IPS-11a (cell line): ENCODE data around the gene CCDC142.
A peak's percentile ranks its signal among the peaks of the same experiment; 100 is the strongest.

Experiments used
- H3K4me3 ChIP-seq: one replicate; pipeline ENCODE4 v1.5.1; 2013; ENCODE audit warnings: low read depth, low read length, control low read depth

Gene CCDC142

GRCh38 chr2:74447230-74447999, 35.4 kb downstream of the CCDC142 start:
- H3K4me3 ChIP-seq, result no peak overlapping the region

GRCh38 chr2:74444498-74445318, 38.1 kb downstream of the CCDC142 start:
- no peak overlapping the region for H3K4me3 ChIP-seq

GRCh38 chr2:74442483-74443297, 40.1 kb downstream of the CCDC142 start:
- H3K4me3 ChIP-seq, result peak overlapping the region; percentile 78

GRCh38 chr2:74441690-74442482, 40.9 kb downstream of the CCDC142 start, which contains the start of gene RTKN:
RTKN (minus strand) TSS chr2:74441937; CDS start chr2:74441816, 121 bp downstream.
- H3K4me3 ChIP-seq, result peak within 1 kb of the TSS; percentile 78

DNA sequence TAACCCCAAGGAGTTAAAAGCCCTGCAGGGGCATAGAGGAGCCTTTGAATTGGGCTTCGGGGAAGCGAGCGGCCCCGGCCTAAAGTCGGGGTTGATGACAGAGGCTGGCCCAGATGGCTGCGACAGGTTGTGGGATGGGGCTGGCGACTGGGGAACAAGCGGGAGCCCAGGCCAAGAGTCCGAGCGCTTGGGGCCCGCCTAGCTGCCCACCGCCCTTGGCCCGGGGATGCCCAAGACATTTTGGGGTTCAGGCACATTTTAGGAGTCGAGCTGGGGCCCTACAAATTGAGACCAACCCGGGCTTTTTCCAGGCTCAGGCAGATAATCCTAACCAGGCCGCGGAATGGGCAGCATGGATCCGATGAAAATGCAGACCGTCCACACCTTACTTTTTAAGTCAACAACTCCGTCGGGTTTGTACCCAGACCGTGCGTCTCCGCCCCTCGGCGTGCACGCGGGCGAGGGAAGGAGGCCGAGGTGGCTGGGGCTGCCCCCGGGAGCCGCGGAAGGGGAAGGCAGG, 41.6 kb downstream of the CCDC142 start:
- peak overlapping the region; percentile 78 for H3K4me3 ChIP-seq

- peak overlapping the region; percentile 78 for H3K4me3 ChIP-seq
Observed at GRCh38 chr2:74440378-74441169, 42.2 kb downstream of the CCDC142 start.

DNA sequence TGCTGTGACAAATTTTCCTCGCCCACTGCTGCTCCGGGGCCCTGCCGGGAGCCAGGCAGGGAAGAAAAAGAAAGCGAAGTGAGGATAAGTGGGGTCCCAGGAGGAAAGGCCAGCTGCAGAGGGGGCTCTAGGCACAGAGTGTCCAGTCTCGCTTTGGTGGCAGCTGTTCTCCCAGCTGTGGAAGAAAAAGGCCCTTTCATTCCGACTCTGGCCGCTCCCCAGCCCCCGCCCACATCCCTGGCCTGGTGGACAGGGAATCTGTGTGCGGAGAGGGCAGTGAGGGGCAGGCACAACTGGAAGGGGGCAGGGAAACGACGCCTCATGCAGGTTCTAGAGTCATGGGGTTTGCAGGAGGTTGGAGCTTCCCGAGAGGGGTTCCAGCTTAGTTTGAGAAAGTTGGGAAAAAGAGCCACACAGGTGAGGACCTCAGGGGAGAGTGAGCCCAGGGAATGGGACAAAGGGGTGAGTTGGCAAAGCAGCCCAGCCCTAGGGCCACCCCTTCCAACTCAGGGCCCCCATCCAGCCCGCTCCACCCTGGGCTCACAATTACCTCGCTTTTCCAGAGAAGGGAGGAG, 42.9 kb downstream of the CCDC142 start:
- peak overlapping the region; percentile 78 for H3K4me3 ChIP-seq

DNA sequence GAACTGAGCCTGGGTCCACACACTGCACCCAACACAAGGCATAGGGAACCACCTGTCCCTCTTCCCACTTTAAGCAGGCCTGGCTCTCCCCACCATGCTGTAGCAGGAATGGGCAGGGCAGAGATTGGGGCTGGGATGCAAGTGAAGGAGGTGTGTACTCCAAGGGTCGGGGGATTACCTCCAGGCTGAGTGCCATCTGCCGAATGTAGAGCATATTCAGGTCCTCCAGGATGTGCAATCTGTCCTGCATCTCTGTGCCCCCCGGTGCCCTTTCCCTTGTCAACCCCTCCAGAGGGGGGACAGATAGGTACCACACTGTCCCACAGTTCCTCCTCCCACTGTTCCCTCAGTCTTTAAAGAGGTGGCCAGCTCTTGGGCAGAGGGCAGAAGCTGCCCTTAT, 43.4 kb downstream of the CCDC142 start:
- peak overlapping the region; percentile 78 for H3K4me3 ChIP-seq

GRCh38 chr2:74438248-74438647, 44.5 kb downstream of the CCDC142 start:
- no peak overlapping the region for H3K4me3 ChIP-seq

DNA sequence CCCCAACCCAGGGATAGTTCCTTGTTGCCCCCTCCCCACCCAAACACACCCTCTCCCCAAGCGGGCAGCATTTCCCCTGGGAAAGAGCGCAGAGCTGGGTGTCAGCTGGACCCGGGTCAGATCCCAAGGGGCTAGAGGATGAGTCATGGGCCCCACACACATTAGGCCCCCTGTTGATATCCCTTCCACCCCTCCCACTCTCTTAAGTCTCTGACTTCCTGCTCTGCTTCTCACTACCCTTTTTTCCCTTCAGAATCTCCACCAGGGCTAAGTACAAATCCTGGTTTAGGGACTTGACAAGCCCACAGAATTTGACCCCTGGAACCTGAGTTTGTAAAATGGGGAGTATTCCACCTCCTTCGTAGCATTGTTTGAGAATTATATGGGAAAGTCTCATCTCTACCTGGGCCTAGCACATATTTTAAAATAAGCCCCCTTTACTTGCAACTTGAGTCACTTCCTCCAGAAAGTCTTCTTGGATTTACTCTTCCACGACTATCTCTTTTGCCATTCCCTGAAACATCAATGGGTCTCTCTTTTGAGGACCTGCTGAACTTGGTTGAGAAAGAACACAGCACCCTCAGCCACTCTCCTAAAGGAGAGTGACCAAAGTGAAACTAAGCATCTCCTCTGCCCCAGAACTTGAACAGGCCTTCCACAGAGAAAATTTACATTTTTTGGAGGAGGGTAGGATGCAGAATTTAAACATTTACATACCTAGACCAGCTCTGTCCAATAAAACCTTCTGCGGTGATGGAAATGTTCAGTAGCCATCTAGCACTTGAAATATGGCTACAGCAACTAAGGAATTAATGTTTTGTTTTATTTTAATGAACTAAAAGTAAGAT, 45.7 kb downstream of the CCDC142 start:
- H3K4me3 ChIP-seq, result no peak overlapping the region

DNA sequence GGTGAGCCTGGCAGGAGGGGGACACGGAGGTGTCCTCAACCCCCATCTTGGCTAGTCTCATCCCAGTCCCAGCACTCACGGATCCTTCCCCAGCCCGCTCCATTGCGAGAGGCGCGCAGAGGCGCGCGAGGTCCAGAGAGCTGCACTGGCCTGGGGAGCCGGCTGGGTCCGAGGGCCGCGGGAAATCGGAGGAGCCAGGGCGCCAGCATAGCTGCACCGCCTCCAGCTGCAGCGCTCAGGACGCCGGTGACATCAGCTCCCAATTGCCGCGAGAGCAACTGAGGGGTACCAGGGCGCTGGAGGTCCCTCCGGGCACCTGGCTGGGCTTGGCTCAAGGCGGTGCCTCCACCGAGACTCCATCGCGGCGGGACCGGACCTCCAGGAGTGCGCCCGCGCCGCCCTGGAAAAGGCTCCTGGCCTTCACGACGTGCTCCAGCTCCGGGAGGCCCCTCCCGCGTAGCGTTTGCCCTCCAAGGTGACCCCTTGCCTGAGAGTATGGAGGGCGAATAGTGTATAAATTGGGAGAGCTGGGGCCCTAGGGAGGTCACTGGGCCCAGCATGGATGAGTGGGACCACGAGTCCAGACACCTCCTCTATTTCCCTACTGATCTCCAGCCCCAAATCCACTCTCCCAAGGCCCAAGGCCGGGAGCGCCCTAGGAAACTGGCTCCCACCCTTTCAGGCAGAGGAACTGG, 46.5 kb downstream of the CCDC142 start:
- H3K4me3 ChIP-seq, result no peak overlapping the region

- H3K4me3 ChIP-seq, result no peak overlapping the region
Observed at GRCh38 chr2:74430502-74430901, 52.3 kb downstream of the CCDC142 start.

DNA sequence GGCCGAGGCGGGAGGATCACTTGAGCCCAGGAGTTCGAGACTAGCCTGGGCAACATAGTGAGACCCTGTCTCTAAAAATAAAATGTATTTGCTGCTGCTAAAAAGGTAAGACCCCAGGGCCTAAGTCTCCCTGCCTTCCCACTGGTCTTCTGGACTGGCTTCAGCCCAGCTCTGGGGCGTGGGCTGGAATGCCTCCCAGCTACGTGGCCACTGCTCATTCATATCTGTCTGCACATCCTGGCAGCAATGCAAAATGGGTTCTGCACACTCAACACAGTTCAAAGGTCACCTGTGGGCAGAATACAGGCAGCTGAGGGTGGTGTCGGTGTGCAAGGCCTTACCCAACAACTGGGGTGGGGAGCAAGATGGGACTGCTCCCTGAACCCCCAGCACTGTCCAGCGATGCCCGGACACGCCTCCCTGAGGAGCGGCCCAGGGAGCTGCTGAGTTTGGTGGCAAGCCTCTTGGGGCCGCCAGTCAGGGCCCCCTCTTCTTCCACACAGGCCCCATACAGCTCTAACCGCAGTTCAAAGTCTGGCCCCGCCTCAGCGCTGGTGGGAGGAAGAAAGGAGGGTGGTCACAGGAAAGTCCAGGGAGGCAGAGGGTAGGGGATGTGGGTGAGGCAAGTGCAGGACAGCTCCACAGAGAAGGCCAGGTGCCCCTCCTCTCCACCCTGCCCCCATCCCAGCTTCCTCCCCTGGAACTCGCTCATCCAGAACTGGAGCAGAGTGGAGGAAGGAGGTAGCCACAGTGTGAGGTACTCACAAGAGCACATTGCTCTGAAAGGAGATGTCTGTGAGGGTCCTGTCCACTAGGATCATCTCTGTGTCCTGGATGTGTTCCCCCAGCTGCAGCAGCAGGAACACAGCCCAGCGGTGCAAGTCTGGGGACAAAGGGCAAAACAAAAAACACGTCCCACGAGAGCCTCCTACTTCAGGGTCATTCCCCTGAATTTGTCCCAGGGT, 53.0 kb downstream of the CCDC142 start:
- no peak overlapping the region for H3K4me3 ChIP-seq

DNA sequence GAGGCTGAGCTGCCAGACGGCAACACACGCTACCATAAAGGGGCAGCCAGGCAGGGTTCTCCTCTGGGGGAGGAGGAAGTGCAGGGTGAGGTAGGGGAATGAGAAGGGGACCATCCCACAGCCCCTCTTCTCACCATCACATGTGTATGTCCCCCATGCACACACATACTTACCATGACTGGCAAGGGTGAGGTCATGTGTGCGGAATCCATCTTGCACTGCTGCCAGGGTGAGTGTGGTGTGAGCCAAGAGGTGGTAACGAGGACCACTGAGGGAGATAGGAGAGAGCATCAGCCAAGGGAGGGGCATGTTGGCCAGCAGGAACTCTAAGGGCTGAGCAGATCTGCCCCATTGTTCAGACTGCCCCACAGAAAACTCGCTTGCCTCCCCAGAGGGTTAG, 54.1 kb downstream of the CCDC142 start:
- no peak overlapping the region for H3K4me3 ChIP-seq

GRCh38 chr2:74427551-74427950, 55.2 kb downstream of the CCDC142 start:
- H3K4me3 ChIP-seq, result no peak overlapping the region

GRCh38 chr2:74426181-74426758, 56.5 kb downstream of the CCDC142 start:
- H3K4me3 ChIP-seq, result no peak overlapping the region
